DOHH2 (cell line): ENCODE measurements around the gene NMUR1.

Experiments used
- EZH2phosphoT487 ChIP-seq: fragments of 200-600 bp; sonication (generic); IDR thresholded peaks from 2 replicates; pipeline ENCODE4 v1.6.1; 2017; ENCODE audit warnings: borderline replicate concordance, mild to moderate bottlenecking, antibody characterized with exemption, low read length, moderate library complexity, mixed read lengths
- TF ChIP-seq, protein P1 (sequence below): fragments of 200-600 bp; sonication (generic); IDR thresholded peaks from one replicate; pipeline ENCODE4 v1.5.1; 2014; ENCODE audit warnings: antibody characterized with exemption, mild to moderate bottlenecking, low read depth, low read length; ENCODE audit not compliant: poor library complexity, severe bottlenecking

DNA sequence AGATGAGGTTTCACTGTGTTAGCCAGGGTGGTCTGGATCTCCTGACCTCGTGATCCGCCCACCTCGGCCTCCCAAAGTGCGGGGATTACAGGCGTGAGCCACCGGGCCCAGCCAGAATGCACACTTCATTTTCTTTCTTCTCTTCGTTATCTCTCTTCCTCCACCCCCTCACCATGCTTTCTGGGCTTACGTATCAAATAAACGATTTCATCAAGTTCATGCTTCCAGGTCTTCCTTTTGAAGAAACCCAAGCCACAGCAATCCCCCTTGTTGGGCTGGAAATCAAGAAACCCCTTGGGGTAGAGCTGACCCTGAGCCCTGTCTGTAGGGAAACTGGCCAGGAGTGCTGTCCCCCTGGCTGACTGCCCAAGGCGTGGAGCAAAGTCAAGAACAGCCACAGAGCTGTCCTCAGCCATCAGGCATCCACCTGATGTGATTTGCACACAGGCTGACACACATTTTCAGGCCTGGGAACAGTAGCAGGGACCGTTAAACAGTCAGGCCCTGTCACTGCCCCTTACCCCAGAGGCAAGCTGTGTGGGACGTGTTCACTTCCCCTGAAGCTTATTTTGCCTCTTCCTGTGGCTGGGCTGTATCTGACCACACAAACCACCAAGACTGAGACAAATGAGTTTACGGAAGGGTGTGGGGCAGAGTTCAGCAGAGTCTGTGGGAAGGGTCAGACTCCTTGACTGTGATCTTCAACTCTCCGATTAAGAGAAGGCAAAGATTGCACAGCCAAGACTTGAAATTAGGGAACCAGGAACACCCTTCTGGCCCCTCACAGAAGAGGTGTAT, 15.1 kb upstream of the NMUR1 start:
- TF ChIP-seq, protein P1, sequence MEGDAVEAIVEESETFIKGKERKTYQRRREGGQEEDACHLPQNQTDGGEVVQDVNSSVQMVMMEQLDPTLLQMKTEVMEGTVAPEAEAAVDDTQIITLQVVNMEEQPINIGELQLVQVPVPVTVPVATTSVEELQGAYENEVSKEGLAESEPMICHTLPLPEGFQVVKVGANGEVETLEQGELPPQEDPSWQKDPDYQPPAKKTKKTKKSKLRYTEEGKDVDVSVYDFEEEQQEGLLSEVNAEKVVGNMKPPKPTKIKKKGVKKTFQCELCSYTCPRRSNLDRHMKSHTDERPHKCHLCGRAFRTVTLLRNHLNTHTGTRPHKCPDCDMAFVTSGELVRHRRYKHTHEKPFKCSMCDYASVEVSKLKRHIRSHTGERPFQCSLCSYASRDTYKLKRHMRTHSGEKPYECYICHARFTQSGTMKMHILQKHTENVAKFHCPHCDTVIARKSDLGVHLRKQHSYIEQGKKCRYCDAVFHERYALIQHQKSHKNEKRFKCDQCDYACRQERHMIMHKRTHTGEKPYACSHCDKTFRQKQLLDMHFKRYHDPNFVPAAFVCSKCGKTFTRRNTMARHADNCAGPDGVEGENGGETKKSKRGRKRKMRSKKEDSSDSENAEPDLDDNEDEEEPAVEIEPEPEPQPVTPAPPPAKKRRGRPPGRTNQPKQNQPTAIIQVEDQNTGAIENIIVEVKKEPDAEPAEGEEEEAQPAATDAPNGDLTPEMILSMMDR: no peak
- TF ChIP-seq EZH2phosphoT487: no peak
